ENCODE data around the gene M1AP.

Gene M1AP

DNA sequence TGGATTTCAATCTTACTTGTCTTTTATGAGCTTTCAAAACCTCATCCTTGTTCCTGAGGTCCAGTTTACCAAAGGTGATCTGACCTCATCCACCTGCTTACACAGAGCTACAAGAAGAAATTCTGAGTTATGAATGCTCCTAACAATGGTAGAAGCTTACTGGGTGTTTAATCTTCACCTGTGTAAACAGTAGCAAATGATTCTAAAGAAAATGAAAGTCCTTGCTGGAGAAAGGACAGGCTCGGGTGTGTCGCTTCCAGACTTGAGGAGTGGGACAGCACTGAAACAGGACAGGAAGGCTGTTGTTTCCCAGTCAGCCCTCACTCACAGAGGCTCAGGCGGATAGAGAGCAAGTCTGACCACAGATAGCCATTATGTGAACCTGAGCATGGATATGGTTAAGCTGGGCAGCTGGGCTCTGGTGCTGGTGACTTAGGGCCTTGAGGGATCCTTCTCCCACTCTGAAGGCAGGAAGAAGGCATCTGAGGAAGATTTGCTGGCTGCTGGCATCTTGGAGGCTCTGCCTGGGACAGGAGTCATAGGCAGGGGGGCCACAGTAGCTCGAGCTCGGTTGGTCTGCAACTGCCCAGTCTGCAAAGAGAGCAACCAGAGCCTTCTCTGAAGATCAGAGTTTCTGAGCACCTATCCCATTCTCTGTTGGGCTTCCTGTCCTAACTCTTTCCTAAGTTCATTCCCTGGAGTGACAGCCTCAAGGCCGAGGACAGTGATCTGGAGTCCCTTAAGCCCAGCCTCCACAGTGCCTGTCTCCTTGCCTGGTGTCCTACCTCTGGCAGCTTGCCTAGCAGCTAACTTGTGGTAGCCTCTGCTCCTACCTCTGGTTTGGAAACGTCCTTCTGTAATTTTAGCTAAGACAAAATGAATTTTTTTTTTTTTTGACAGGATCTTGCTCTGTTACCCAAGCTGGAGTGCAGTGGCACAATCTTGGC, 89.6 kb downstream of the M1AP start:
- DNase-seq (ENCODE audit: low spot score in 2 of 2), result no peak
- Mint-ChIP-seq H3K36me3 (peaks cover 3% of the 10 kb centered on the region), H3K4me3 (no peak overlapping the region), H3K27ac (no peak overlapping the region), H3K4me1 (peaks cover 11% of the 10 kb centered on the region), H3K27me3 (no peaks in the 10 kb centered on the region), H3K9me3 (no peaks in the 10 kb centered on the region)
- no peak for ATAC-seq (ENCODE audit: low read depth)

DNA sequence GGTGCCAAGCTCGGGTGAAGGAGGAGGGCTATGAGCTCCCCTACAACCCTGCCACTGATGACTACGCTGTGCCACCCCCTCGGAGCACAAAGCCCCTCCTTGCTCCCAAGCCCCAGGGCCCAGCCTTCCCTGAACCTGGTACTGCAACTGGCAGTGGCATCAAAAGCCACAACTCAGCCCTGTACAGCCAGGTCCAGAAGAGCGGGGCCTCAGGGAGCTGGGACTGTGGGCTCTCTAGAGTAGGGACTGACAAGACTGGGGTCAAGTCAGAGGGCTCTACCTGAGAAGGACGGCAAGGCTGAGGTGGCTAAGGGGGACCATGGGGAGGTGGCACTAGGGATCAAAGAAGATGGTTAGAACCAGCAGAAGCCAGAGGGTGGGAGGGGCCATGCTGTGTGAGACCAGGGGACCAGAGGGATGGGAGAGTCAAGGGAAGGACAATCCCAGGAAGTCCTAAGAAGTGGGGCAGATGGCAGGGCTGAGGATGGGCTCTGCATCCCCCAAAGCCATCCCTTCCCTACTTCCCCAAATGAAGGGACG, 91.2 kb downstream of the M1AP start:
- peaks cover 23% of the 10 kb centered on the region for H3K4me1 Mint-ChIP-seq
- H3K27ac Mint-ChIP-seq, result peak overlapping the region; percentile 70
- H3K27me3 Mint-ChIP-seq, result no peaks in the 10 kb centered on the region
- H3K4me3 Mint-ChIP-seq, result no peak overlapping the region
- DNase-seq (ENCODE audit: low spot score in 2 of 2), result no peak
- no peak for ATAC-seq (ENCODE audit: low read depth)
- peaks cover 3% of the 10 kb centered on the region for H3K36me3 Mint-ChIP-seq
- no peaks in the 10 kb centered on the region for H3K9me3 Mint-ChIP-seq

DNA sequence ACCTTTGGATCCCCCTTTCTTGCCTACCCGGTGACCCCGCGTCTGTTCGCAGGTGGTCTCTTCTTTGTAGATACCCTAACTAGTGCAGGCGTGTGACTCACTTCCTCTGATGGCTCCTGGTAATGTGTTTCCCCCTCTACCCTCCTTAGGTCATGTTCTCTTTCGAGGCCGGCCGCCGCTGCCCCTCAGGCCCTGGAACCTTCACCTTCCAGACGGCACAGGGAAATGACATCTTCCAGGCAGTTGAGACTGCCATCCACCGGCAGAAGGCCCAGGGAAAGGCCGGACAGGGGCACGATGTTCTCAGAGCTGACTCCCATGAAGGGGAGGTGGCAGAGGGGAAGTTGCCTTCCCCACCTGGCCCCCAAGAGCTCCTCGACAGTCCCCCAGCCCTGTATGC, 92.0 kb downstream of the M1AP start:
- Mint-ChIP-seq H3K27ac (no peak overlapping the region), H3K36me3 (peaks cover 3% of the 10 kb centered on the region), H3K9me3 (no peaks in the 10 kb centered on the region), H3K4me3 (peak overlapping the region; percentile 92), H3K4me1 (peaks cover 29% of the 10 kb centered on the region), H3K27me3 (peaks cover 3% of the 10 kb centered on the region)
- no peak for DNase-seq (ENCODE audit: low spot score in 2 of 2)
- no peak for ATAC-seq (ENCODE audit: low read depth)

DNA sequence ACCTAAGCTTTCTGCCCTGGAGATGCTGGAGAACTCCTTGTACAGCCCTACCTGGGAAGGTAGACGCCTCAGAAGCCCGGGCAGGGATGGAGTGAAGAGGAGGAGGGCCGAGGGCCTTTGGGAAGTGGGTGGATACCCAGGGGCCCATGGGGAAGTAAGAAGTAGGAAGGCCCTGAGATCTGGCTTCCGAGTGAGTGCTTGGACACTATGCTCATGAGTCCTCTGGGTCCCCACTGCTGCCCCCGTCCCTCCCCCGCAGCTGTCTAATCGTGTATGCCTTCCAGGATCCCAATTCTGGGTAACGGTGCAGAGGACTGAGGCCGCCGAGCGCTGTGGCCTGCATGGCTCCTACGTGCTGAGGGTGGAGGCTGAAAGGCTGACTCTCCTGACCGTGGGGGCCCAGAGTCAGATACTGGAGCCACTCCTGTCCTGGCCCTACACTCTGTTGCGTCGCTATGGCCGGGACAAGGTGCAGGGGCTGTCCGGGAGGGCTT, 92.5 kb downstream of the M1AP start:
- ATAC-seq (ENCODE audit: low read depth) (no peak), DNase-seq (ENCODE audit: low spot score in 2 of 2) (no peak)
- Mint-ChIP-seq H3K4me1 (peaks cover 29% of the 10 kb centered on the region), H3K36me3 (peaks cover 3% of the 10 kb centered on the region), H3K27ac (peak overlapping the region; percentile 74), H3K4me3 (peak overlapping the region; percentile 92), H3K27me3 (peaks cover 3% of the 10 kb centered on the region), H3K9me3 (no peaks in the 10 kb centered on the region)

DNA sequence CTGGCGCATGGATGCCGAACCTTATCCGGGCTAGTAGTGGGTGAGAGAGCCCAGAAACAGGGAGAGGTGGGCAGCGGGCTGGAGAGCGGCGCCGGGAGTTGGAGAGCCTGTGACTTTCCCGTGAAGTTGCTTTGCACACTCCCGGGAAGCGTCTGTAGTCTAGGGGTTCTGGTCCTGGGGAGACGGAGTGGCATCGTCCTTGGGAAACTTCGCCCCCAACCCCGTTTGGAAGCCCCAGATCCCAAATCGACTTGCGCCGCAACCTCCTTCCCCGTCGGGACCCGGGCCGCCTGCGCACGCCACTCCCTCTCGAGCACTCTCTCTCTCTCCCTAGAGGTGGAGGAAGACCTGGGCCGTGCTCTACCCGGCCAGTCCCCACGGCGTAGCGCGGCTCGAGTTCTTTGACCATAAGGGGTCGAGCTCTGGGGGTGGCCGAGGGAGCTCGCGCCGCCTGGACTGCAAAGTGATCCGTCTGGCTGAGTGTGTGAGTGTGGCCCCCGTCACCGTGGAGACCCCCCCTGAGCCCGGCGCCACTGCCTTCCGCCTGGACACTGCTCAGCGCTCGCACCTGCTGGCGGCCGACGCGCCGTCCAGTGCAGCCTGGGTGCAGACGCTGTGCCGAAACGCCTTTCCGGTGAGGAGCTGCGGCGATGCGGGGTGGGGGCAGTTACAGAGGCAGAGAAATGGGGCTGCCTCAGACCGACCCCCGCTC, 93.2 kb downstream of the M1AP start:
- H3K27ac Mint-ChIP-seq, result peak overlapping the region; percentile 74
- H3K4me3 Mint-ChIP-seq, result peak overlapping the region; percentile 92
- ATAC-seq (ENCODE audit: low read depth), result peak; percentile 49
- H3K27me3 Mint-ChIP-seq, result peaks cover 5% of the 10 kb centered on the region
- no peaks in the 10 kb centered on the region for H3K9me3 Mint-ChIP-seq
- H3K4me1 Mint-ChIP-seq, result peaks cover 27% of the 10 kb centered on the region
- DNase-seq (ENCODE audit: low spot score in 2 of 2), result peak in 1 of 2 donors; percentile 46
- H3K36me3 Mint-ChIP-seq, result peaks cover 3% of the 10 kb centered on the region

DNA sequence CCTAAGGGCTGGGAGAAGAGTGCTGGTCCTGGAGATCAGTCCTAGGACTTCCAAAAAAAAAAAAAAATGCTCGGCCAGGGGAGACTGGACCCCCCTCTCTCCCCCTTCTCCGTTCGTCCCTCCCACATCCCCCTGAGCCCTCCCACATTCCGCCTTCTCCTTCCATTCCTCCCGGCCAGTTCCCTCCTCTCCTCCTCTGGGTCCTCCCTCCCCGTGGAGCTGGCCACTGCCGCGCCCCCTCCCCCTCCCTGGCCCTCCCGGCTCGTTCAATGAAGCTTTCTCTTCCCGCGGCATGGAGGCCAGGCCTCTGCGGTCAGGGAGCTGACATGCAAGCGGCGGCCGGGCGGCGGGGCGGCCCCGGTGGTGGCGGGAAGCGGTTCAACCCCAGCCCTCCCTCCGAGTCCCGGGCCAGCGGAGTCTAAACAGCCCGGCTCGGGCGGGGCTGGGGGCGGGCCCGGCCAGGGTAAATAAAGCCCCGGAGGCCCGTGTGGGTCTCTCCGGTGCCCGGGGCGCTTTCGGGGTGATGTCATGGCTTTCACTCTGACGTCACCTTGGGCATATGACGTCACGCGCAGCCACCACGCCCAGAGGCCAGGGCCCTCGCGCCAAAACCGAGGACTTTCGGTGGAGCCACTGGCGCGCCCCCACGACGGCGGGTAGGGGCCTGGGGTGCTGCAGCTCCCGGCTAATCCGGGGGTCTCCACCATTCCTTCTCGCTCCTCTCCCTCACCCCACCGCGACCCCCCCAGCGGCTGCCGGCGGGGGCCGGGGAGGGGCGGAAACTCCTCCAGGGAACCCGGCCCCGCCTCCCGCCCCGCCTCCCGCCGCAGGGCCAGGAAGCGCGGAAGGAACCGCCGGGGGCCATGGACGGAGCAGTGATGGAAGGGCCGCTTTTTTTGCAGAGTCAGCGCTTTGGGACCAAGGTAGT, 94.0 kb downstream of the M1AP start, which contains the start of the genes DOK1 and LOXL3:
DOK1 (plus strand) TSS at position 829 of the 928 bp plus-strand sequence; CDS start at position 864, 35 bp downstream.
LOXL3 (minus strand) TSS at position 51 of the 928 bp plus-strand sequence. CDS start 1,308 bp downstream, outside the sequence.
- peaks cover 32% of the 10 kb centered on the region for H3K4me1 Mint-ChIP-seq
- no peaks in the 10 kb centered on the region for H3K9me3 Mint-ChIP-seq
- peaks cover 3% of the 10 kb centered on the region for H3K36me3 Mint-ChIP-seq
- H3K27ac Mint-ChIP-seq, result peak within 1 kb of the TSS; percentile 74
- peaks cover 8% of the 10 kb centered on the region for H3K27me3 Mint-ChIP-seq
- peak; percentile 86 to 90 for DNase-seq (ENCODE audit: low spot score in 2 of 2)
- ATAC-seq (ENCODE audit: low read depth), result peak; percentile 77
- peak within 1 kb of the TSS; percentile 92 for H3K4me3 Mint-ChIP-seq

DNA sequence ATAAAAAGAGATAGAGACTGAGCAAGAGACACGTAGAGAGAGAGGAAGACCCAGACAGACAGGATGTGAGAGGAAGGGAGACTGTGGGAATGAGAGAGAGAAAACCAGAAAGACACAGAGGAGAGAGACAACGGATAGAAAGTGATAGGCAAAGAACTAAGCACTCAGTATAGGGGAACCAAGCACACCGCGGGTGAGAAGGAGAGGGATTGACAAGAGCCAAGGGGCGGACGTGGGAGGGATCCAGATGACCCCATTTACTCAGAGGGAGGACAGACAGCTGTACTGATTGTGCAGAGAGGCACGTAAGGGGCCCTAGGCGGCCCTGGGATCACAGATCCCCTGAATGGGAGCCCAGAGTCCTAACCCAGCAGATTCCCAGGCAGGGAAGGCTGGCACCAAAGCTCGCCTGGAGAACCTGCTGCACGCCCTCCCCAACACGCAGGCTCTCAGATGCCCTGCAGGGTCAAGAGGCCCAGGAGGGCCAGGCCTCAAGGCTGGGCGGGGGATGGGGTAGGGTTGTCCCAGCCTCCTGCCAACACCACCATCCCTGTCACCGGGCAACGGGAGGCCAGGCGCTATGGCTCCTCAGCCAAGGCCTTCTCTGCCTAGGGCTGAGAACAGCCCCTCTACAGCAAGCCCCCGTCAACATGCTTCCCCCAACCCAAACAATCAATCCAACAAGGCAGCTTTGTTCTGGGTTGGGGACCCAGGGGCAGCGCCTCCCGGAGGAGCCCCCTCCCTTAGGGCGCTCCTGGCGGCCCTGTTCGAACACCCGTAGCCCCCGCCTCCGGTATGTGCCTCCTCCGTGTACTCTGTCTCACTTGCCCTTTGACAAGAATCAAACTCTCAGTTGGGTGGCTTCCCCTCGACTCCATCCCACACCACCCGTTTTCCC, 95.0 kb downstream of the M1AP start:
- DNase-seq (ENCODE audit: low spot score in 2 of 2) (no peak), ATAC-seq (ENCODE audit: low read depth) (no peak)
- Mint-ChIP-seq H3K27me3 (peaks cover 11% of the 10 kb centered on the region), H3K9me3 (no peaks in the 10 kb centered on the region), H3K36me3 (peaks cover 3% of the 10 kb centered on the region), H3K4me1 (peaks cover 36% of the 10 kb centered on the region), H3K4me3 (peak overlapping the region; percentile 75), H3K27ac (peak overlapping the region; percentile 74)

DNA sequence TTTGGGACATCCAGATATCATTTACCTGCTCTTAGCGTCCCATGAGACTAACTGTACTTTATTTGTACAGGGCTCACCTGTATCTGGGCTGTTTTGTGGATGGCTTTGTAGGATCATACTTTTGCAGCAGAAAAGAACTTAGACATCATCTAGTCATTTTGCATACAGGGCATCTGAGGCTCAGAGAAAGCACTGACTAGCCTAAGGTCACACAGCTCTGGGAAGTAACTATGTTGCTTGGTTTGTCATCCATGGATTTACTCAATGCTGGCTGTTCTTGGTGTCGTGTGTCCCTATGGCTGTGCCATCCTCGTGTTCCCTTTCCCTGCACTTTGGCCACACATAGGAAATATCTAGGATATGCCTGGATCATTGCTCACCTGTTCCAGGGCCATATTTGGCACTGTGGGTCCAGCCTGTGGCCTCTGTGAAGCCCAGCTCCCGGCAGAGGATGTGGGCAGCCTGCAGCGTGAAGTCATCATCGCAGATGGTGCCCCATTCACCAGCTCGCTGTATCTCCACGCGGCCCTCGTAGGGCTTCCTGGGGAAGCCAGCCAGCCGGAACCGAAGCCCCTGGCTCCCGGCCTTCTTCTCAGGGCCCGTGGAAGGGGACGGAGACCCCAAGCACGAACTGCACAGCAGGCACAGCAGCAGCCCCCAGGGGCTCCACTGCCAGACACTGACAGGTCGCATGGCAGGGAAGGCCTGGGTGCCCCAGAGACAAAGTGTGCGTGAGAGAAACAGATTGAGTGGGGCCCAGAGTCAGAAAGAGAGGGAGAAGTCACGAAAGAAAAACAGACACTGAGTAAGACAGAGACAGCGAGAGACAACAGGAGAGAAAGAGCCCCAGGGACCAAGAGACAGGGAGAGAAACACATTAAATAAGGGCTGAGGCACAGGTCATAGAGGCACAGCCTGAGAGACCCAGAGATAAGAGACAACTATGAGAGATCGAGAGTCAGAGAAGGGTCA, 95.9 kb downstream of the M1AP start:
- Mint-ChIP-seq H3K27me3 (peaks cover 13% of the 10 kb centered on the region), H3K4me3 (peak overlapping the region; percentile 48), H3K27ac (peak overlapping the region; percentile 33), H3K36me3 (peaks cover 3% of the 10 kb centered on the region), H3K4me1 (peaks cover 36% of the 10 kb centered on the region), H3K9me3 (no peaks in the 10 kb centered on the region)
- DNase-seq (ENCODE audit: low spot score in 2 of 2), result no peak
- ATAC-seq (ENCODE audit: low read depth), result no peak

DNA sequence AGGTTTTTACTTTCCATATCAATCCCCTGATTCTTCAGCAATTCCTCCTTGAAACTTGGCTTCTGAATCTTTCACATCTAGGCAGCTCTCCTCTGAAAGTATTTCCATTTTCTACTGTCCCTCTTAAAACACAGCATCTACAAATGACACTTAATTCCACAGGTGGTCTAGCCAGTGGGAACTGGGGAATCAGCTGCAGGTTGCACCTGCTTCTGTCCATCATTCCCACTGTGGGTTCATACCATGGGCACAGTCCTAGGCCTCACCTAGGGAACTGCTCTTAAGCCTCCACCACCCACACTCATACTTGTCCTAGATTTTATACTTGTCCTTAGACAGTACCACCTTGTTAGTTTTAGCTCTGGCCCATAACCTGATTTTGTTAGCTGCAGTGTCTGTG, 96.6 kb downstream of the M1AP start:
- no peaks in the 10 kb centered on the region for H3K9me3 Mint-ChIP-seq
- ATAC-seq (ENCODE audit: low read depth), result no peak
- H3K4me3 Mint-ChIP-seq, result no peak overlapping the region
- H3K27me3 Mint-ChIP-seq, result peaks cover 15% of the 10 kb centered on the region
- DNase-seq (ENCODE audit: low spot score in 2 of 2), result no peak
- peaks cover 33% of the 10 kb centered on the region for H3K4me1 Mint-ChIP-seq
- peak overlapping the region; percentile 12 for H3K27ac Mint-ChIP-seq
- no peaks in the 10 kb centered on the region for H3K36me3 Mint-ChIP-seq

DNA sequence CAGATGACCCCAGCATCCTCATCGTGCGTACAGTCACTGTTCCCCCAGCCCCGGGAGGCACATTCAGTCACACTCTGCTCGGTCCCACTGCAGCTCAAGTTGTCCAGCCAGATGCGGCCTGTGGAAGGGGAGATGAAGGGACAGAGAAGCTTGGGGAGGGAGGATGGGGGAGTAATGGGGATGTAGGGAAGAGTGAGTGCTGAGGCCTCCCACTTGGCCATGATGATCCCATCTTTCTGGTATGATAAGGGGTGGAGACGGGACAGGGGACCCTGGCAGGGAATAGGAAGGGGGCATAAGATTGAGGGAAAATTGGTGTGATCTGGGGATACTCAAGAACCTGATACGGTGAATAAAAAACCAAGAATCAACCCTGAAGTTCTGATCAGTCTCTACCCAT, 97.9 kb downstream of the M1AP start:
- ATAC-seq (ENCODE audit: low read depth) (no peak), DNase-seq (ENCODE audit: low spot score in 2 of 2) (no peak)
- Mint-ChIP-seq H3K4me3 (peak overlapping the region; percentile 27), H3K36me3 (peaks cover 2% of the 10 kb centered on the region), H3K9me3 (no peaks in the 10 kb centered on the region), H3K4me1 (peaks cover 30% of the 10 kb centered on the region), H3K27ac (no peak overlapping the region), H3K27me3 (peaks cover 15% of the 10 kb centered on the region)

DNA sequence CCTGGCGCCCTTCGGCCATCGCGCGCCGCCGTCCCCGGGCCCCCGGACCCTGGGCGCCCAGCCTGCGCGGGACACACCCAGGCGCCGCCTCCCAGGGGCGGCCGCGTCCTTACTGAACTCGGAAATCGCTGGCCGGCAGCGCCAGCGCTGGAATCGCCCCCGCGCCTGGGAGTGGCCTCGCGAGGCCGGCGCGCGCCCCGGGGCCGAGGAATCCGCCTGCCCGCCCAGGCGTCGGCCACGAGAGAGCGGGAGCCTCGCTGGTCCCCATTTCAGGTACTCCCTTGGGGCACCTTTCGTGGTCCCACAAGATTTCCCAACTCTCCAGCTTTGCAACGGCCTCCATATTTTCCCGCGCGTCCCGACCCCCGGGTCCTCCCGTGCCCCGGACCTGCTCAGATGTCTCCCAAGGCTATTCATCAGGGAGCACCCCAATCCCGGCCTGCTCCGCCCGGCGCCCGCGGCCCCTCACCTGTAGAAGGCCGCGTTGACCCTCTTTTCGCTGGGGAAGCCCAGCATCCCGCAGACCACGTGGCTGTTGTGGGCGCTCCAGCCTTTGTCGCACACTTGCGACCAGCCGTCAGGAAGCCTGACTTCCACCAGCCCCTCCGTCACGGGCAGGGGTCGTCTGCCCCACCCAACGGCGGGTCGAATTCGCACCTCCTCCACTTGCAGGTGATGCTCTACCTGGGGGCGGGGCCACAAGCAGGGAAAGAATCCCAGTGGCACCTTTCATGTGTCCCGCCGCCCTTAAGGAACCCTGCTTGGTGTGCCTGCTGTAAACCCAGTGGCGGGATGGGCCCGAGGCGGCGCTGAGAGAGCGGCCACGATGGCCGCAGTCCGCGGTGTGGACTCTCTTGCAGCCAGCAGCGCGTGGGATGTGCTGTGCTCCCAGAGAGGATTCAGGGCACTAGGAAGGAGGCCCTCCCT, 99.0 kb downstream of the M1AP start:
- H3K27me3 Mint-ChIP-seq, result peaks cover 15% of the 10 kb centered on the region
- no peaks in the 10 kb centered on the region for H3K9me3 Mint-ChIP-seq
- peak; percentile 29 for ATAC-seq (ENCODE audit: low read depth)
- peaks cover 30% of the 10 kb centered on the region for H3K4me1 Mint-ChIP-seq
- peaks cover 2% of the 10 kb centered on the region for H3K36me3 Mint-ChIP-seq
- H3K27ac Mint-ChIP-seq, result peak overlapping the region; percentile 5
- no peak for DNase-seq (ENCODE audit: low spot score in 2 of 2)
- peak overlapping the region; percentile 78 for H3K4me3 Mint-ChIP-seq
